ENCODE results near the gene CLIP4.

GRCh38 chr2:29192526-29192925 is 77.3 kb downstream of the CLIP4 start:
- TF ChIP-seq YY1 (IDR thresholded peaks at IDR 0.05; ENCODE audit: low read depth, low read length) (no peak), CTCF (IDR thresholded peaks at IDR 0.05 in 2 of 3, conservative IDR thresholded peaks at IDR 0.05 in 1 of 3; ENCODE audit: control insufficient read depth in 2 of 3, extremely low read depth in 1 of 3, insufficient read depth in 1 of 3, low read depth in 3 of 3, low read length in 3 of 3) (no peak), ATF7 (IDR thresholded peaks at IDR 0.05; ENCODE audit: low read depth) (no peak), MAX (IDR thresholded peaks at IDR 0.05; ENCODE audit: low read depth, low read length) (no peak), EZH2 (IDR thresholded peaks at IDR 0.05; ENCODE audit: borderline replicate concordance, control insufficient read depth, low read depth, low read length) (no peak), MEF2A (IDR thresholded peaks at IDR 0.05; ENCODE audit: insufficient read depth, low read depth, low read length) (no peak), POLR2AphosphoS5 (IDR thresholded peaks at IDR 0.05; ENCODE audit: low read length) (no peak), MXI1 (IDR thresholded peaks at IDR 0.05; ENCODE audit: low read depth, low read length) (no peak), NRF1 (conservative IDR thresholded peaks at IDR 0.05; ENCODE audit: low read depth, low read length) (no peak), NFIC (IDR thresholded peaks at IDR 0.05; ENCODE audit: low read depth, low read length) (no peak)
- TF ChIP-seq, protein P1, sequence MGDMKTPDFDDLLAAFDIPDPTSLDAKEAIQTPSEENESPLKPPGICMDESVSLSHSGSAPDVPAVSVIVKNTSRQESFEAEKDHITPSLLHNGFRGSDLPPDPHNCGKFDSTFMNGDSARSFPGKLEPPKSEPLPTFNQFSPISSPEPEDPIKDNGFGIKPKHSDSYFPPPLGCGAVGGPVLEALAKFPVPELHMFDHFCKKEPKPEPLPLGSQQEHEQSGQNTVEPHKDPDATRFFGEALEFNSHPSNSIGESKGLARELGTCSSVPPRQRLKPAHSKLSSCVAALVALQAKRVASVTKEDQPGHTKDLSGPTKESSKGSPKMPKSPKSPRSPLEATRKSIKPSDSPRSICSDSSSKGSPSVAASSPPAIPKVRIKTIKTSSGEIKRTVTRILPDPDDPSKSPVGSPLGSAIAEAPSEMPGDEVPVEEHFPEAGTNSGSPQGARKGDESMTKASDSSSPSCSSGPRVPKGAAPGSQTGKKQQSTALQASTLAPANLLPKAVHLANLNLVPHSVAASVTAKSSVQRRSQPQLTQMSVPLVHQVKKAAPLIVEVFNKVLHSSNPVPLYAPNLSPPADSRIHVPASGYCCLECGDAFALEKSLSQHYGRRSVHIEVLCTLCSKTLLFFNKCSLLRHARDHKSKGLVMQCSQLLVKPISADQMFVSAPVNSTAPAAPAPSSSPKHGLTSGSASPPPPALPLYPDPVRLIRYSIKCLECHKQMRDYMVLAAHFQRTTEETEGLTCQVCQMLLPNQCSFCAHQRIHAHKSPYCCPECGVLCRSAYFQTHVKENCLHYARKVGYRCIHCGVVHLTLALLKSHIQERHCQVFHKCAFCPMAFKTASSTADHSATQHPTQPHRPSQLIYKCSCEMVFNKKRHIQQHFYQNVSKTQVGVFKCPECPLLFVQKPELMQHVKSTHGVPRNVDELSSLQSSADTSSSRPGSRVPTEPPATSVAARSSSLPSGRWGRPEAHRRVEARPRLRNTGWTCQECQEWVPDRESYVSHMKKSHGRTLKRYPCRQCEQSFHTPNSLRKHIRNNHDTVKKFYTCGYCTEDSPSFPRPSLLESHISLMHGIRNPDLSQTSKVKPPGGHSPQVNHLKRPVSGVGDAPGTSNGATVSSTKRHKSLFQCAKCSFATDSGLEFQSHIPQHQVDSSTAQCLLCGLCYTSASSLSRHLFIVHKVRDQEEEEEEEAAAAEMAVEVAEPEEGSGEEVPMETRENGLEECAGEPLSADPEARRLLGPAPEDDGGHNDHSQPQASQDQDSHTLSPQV (IDR thresholded peaks at IDR 0.05): no peak
- TF ChIP-seq, protein P2, sequence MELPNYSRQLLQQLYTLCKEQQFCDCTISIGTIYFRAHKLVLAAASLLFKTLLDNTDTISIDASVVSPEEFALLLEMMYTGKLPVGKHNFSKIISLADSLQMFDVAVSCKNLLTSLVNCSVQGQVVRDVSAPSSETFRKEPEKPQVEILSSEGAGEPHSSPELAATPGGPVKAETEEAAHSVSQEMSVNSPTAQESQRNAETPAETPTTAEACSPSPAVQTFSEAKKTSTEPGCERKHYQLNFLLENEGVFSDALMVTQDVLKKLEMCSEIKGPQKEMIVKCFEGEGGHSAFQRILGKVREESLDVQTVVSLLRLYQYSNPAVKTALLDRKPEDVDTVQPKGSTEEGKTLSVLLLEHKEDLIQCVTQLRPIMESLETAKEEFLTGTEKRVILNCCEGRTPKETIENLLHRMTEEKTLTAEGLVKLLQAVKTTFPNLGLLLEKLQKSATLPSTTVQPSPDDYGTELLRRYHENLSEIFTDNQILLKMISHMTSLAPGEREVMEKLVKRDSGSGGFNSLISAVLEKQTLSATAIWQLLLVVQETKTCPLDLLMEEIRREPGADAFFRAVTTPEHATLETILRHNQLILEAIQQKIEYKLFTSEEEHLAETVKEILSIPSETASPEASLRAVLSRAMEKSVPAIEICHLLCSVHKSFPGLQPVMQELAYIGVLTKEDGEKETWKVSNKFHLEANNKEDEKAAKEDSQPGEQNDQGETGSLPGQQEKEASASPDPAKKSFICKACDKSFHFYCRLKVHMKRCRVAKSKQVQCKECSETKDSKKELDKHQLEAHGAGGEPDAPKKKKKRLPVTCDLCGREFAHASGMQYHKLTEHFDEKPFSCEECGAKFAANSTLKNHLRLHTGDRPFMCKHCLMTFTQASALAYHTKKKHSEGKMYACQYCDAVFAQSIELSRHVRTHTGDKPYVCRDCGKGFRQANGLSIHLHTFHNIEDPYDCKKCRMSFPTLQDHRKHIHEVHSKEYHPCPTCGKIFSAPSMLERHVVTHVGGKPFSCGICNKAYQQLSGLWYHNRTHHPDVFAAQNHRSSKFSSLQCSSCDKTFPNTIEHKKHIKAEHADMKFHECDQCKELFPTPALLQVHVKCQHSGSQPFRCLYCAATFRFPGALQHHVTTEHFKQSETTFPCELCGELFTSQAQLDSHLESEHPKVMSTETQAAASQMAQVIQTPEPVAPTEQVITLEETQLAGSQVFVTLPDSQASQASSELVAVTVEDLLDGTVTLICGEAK (IDR thresholded peaks at IDR 0.05; ENCODE audit: borderline replicate concordance): no peak

Data from GM12878 (cell line).